NCI-H524 treated with DMSO at 0.1 percent for 48 hours (cell line): ENCODE data around the gene SF3B5.
"Not testable (repeated sequence)": the region's sequence is repeated elsewhere in the genome, so short reads cannot be mapped to it uniquely, and the experiment has no call there.

ENCODE experiments used
- DNase-seq: peaks from one replicate; lab custom pipeline; 2025; lab: John Stamatoyannopoulos, UW

SF3B5 gene

GRCh38 chr6:144104898-144105487, 9.6 kb upstream of the SF3B5 start:
- DNase-seq, result peak; percentile 39

GRCh38 chr6:144104488-144104887, 9.1 kb upstream of the SF3B5 start:
- DNase-seq, result no peak

GRCh38 chr6:144103026-144103563, 7.7 kb upstream of the SF3B5 start:
- no peak for DNase-seq

GRCh38 chr6:144098993-144099392, 3.6 kb upstream of the SF3B5 start:
- no peak for DNase-seq

- no peak for DNase-seq
Observed at GRCh38 chr6:144094731-144095133, 641 bp downstream of the SF3B5 start.

GRCh38 chr6:144093658-144094057, 1.7 kb downstream of the SF3B5 start:
- no peak for DNase-seq

GRCh38 chr6:144093236-144093635, 2.1 kb downstream of the SF3B5 start:
- no peak for DNase-seq

GRCh38 chr6:144090384-144090783, 5.0 kb downstream of the SF3B5 start:
- DNase-seq, result no peak

- DNase-seq, result no peak
Observed at GRCh38 chr6:144087789-144088426, 7.5 kb downstream of the SF3B5 start.

- no peak for DNase-seq
Observed at GRCh38 chr6:144086959-144087358, 8.4 kb downstream of the SF3B5 start.

GRCh38 chr6:144083172-144083571, 12.2 kb downstream of the SF3B5 start:
- DNase-seq, result no peak

GRCh38 chr6:144082412-144082811, 13.0 kb downstream of the SF3B5 start:
- DNase-seq, result not testable (repeated sequence)

- no peak for DNase-seq
Observed at GRCh38 chr6:144077871-144078270, 17.5 kb downstream of the SF3B5 start.

GRCh38 chr6:144075875-144076274, 19.5 kb downstream of the SF3B5 start:
- no peak for DNase-seq

- DNase-seq, result no peak
Observed at GRCh38 chr6:144075187-144075586, 20.2 kb downstream of the SF3B5 start.

- DNase-seq, result no peak
Observed at GRCh38 chr6:144073024-144073423, 22.3 kb downstream of the SF3B5 start.

GRCh38 chr6:144069506-144069905, 25.9 kb downstream of the SF3B5 start:
- no peak for DNase-seq

GRCh38 chr6:144068794-144069193, 26.6 kb downstream of the SF3B5 start:
- DNase-seq, result no peak

GRCh38 chr6:144066741-144067484, 28.5 kb downstream of the SF3B5 start:
- DNase-seq, result no peak

GRCh38 chr6:144066255-144066654, 29.1 kb downstream of the SF3B5 start:
- DNase-seq, result no peak

- no peak for DNase-seq
Observed at GRCh38 chr6:144065213-144065660, 30.1 kb downstream of the SF3B5 start.

GRCh38 chr6:144064402-144065212, 30.8 kb downstream of the SF3B5 start:
- peak; percentile 76 for DNase-seq
